ENCODE measurements around the gene APOL2.

APOL2 gene

DNA sequence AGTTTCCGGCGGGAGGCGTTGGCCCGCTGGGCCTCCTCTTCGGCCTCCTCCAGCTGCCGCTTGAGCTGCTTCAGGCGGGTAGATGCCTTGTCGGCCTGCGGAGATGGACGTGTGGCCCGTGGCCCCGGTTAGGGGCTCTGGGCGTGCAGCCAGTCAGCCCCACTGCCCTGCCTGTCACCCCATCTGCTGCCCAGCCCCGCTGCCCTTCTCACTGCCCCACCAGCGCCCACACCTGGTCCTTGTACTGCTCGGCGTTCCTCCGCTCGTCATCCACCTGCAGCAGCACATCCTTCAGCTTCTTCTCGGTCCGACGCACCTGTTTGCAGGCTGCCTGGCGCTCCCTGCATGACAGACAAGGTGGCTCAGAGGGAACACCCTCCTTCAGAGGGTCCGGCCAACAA, 44.8 kb upstream of the APOL2 start:
- H3K27me3 ChIP-seq (ENCODE audit: insufficient read depth, low read length, poor library complexity), result no peaks in the 10 kb centered on the region
- H3K9ac ChIP-seq (ENCODE audit: low read depth, low read length), result no peak overlapping the region
- no peaks in the 10 kb centered on the region; the same call in 1 of the 2 replicates for H4K20me1 ChIP-seq (ENCODE audit: insufficient read depth, low read length)
- no peaks in the 10 kb centered on the region for H3K79me2 ChIP-seq (ENCODE audit: insufficient read depth, low read length)
- H3K4me2 ChIP-seq (ENCODE audit: insufficient read depth, low read length), result no peak overlapping the region
- no peak for ATAC-seq (ENCODE audit: insufficient read depth, low read depth)
- no peak overlapping the region for H3K27ac ChIP-seq (ENCODE audit: low read length)
- H3K36me3 ChIP-seq (ENCODE audit: insufficient read depth, low read length), result peaks cover 80% of the 10 kb centered on the region
- no peaks in the 10 kb centered on the region for H3K9me3 ChIP-seq (ENCODE audit: insufficient read depth, low read length, severe bottlenecking)
- no peak overlapping the region for H2AFZ ChIP-seq (ENCODE audit: low read depth, low read length)
- TF ChIP-seq, protein P1, sequence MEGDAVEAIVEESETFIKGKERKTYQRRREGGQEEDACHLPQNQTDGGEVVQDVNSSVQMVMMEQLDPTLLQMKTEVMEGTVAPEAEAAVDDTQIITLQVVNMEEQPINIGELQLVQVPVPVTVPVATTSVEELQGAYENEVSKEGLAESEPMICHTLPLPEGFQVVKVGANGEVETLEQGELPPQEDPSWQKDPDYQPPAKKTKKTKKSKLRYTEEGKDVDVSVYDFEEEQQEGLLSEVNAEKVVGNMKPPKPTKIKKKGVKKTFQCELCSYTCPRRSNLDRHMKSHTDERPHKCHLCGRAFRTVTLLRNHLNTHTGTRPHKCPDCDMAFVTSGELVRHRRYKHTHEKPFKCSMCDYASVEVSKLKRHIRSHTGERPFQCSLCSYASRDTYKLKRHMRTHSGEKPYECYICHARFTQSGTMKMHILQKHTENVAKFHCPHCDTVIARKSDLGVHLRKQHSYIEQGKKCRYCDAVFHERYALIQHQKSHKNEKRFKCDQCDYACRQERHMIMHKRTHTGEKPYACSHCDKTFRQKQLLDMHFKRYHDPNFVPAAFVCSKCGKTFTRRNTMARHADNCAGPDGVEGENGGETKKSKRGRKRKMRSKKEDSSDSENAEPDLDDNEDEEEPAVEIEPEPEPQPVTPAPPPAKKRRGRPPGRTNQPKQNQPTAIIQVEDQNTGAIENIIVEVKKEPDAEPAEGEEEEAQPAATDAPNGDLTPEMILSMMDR (IDR thresholded peaks at IDR 0.05; ENCODE audit: borderline replicate concordance, extremely low read depth, low read length, poor library complexity, severe bottlenecking), result no peak
- TF ChIP-seq EZH2 (IDR thresholded peaks at IDR 0.05; ENCODE audit: borderline replicate concordance, low read depth, low read length, severe bottlenecking), result no peak
- DNase-seq, result no peak
- H3K4me1 ChIP-seq (ENCODE audit: insufficient read depth, low read length), result no peaks in the 10 kb centered on the region
- H3K4me3 ChIP-seq (ENCODE audit: low read depth in 1 of 2, low read length in 2 of 2), result no peak overlapping the region

DNA sequence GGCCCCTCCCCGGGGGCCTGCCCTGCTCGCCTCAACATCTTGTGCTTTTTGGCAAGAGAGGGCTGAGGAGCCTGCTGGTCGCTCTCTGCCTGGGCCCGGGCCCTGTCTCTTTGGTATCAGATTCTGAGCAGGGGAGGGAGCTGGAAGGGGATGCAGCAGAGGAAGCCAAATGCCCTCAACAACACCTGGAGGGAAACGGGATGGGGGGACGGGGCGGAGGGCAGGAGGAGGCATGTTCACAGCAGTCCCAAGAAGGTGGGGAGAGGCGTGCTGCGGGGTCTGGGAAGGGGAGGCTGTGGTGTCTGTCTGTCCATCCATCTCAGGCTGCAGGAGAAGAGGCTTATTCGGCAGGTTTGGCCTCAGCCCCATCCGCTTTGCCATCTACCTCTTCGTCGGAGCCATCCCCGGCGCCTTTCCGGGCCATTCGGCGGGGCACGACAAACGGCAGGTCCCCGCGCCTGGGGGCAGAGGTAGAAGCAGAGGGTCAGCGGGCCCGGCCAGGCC, 43.1 kb upstream of the APOL2 start:
- Histone ChIP-seq H2AFZ (ENCODE audit: low read depth, low read length) (no peak overlapping the region), H4K20me1 (ENCODE audit: insufficient read depth, low read length) (no peaks in the 10 kb centered on the region; the same call in 1 of the 2 replicates), H3K4me2 (ENCODE audit: insufficient read depth, low read length) (no peak overlapping the region), H3K27ac (ENCODE audit: low read length) (no peak overlapping the region), H3K4me3 (ENCODE audit: low read depth in 1 of 2, low read length in 2 of 2) (no peak overlapping the region), H3K4me1 (ENCODE audit: insufficient read depth, low read length) (peaks cover 5% of the 10 kb centered on the region; the same call in 1 of the 2 replicates), H3K9me3 (ENCODE audit: insufficient read depth, low read length, severe bottlenecking) (no peaks in the 10 kb centered on the region), H3K36me3 (ENCODE audit: insufficient read depth, low read length) (peaks cover 63% of the 10 kb centered on the region), H3K79me2 (ENCODE audit: insufficient read depth, low read length) (no peaks in the 10 kb centered on the region), H3K9ac (ENCODE audit: low read depth, low read length) (no peak overlapping the region), H3K27me3 (ENCODE audit: insufficient read depth, low read length, poor library complexity) (no peaks in the 10 kb centered on the region)
- no peak for DNase-seq
- TF ChIP-seq EZH2 (IDR thresholded peaks at IDR 0.05; ENCODE audit: borderline replicate concordance, low read depth, low read length, severe bottlenecking), result no peak
- TF ChIP-seq, protein P1 (IDR thresholded peaks at IDR 0.05; ENCODE audit: borderline replicate concordance, extremely low read depth, low read length, poor library complexity, severe bottlenecking), result no peak
- no peak for ATAC-seq (ENCODE audit: insufficient read depth, low read depth)

DNA sequence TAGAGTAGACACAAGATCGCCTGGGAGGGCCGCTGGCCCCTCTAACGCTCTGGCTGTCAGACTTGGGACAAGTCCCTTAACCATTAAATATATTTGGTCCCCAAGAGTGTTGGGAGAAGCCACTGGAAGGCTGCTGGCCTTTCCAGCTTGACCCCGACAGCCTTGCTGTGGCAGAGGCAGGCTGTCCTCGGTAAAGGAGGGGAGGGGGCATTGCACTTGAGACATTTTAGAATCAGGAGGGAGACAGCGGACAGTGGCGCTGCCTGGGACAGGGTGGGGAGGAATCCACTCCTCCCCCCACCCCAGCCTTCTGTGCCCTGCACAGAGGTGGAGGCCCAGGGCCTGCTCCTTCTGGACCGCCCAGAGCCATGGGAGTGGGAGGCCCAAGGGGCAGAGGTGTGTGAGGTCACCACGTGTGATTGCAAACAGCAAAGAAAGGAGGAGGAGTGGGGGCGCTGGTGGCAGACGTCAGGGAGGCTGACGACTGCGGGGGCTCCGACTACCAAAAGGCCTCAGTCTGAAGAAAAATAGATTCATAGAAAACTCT, 42.5 kb upstream of the APOL2 start:
- H3K9ac ChIP-seq (ENCODE audit: low read depth, low read length), result no peak overlapping the region
- no peak overlapping the region for H2AFZ ChIP-seq (ENCODE audit: low read depth, low read length)
- H3K36me3 ChIP-seq (ENCODE audit: insufficient read depth, low read length), result peaks cover 60% of the 10 kb centered on the region
- no peak overlapping the region for H3K4me2 ChIP-seq (ENCODE audit: insufficient read depth, low read length)
- TF ChIP-seq EZH2 (IDR thresholded peaks at IDR 0.05; ENCODE audit: borderline replicate concordance, low read depth, low read length, severe bottlenecking), result no peak
- TF ChIP-seq, protein P1 (IDR thresholded peaks at IDR 0.05; ENCODE audit: borderline replicate concordance, extremely low read depth, low read length, poor library complexity, severe bottlenecking), result no peak
- H3K79me2 ChIP-seq (ENCODE audit: insufficient read depth, low read length), result no peaks in the 10 kb centered on the region
- H4K20me1 ChIP-seq (ENCODE audit: insufficient read depth, low read length), result no peaks in the 10 kb centered on the region; the same call in 1 of the 2 replicates
- no peaks in the 10 kb centered on the region for H3K27me3 ChIP-seq (ENCODE audit: insufficient read depth, low read length, poor library complexity)
- no peak for DNase-seq
- peaks cover 5% of the 10 kb centered on the region; the same call in 1 of the 2 replicates for H3K4me1 ChIP-seq (ENCODE audit: insufficient read depth, low read length)
- ATAC-seq (ENCODE audit: insufficient read depth, low read depth), result no peak
- no peak overlapping the region for H3K4me3 ChIP-seq (ENCODE audit: low read depth in 1 of 2, low read length in 2 of 2)
- H3K27ac ChIP-seq (ENCODE audit: low read length), result no peak overlapping the region
- no peaks in the 10 kb centered on the region for H3K9me3 ChIP-seq (ENCODE audit: insufficient read depth, low read length, severe bottlenecking)
